Measurements from ENCODE around the gene RNF40.

RNF40 gene

DNA sequence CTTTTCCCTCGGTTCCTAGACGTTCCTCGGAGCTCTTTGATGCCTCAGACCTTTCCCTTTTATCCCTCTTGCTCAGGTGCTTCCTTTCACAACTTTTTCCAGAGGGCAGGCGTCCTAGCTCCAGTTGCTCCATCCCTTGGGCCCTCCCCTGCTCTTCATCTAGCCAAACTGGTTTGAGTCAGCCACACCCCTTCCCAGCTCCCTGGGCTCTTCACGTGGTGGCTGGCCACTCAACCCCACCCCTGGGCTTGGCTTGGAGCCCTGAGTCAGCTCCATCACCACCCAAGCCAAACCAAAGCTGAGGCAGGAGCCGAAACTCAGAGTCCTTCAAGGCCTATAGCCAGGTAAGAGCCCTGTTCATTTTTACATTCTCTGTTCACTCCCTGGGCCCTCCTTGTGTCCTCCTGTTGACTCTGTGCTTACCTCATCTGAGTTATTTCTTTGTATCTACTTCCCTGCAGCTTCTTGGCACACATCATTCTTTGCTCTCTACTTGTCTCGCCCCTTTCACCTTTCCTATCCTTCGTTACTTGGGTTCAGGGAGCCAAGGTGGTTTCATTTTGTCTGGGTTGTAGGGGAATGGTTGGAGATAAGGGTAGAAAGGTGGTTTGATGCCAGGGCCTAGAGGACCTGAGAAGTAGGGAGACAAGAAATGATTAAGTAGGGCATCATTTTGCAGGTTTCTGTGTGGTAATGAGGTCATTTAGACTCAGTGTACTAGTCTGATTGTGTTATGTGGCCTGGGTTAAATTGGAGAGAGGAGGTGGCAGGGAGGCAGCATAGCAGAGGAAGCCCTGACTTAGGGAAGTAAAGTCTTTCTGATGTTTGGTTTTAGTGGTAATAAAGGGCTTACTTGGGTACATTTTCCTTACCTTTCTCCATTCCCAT, 21.5 kb upstream of the RNF40 start:
- DNase-seq (ENCODE audit: low spot score) = no peak

DNA sequence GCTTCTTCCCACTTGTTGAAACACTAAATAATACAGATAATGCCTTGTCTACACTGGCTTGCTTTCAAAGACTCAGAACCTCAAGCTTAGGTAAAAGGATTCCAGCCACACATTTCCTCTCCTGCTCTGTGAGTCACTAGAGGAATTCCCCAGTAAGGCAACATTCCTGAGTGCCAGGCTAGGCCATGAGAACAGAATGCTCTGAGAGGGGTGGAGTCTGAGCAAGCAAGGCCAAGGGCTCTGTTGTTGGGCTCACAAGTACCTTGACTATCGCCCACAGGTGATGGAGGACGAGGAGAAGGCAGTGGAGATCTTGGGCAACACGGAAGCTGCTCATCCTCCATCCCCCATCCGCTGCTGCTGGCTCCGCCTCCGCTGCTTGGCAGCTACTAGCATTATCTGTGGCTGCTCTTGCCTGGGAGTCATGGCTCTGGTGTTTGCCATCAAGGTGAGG, 20.6 kb upstream of the RNF40 start:
- DNase-seq (ENCODE audit: low spot score) = peak; percentile 42

DNA sequence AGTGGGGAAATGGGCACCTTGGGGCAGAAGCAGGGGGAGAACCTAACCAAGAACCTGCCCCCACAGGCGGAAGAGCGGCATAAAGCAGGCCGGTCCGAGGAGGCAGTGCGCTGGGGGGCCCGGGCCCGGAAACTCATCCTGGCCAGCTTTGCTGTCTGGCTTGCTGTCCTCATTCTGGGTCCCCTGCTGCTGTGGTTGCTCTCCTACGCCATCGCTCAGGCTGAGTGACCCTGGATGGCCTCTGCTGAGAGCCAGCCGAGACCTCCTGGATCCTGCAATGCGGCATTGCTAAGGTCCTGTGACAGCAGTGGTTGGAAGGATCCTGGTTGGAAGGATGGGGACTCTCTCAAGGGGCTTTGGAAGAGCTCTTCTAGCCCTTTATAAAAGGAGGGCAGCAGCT, 18.4 kb upstream of the RNF40 start:
- DNase-seq (ENCODE audit: low spot score) = no peak

DNA sequence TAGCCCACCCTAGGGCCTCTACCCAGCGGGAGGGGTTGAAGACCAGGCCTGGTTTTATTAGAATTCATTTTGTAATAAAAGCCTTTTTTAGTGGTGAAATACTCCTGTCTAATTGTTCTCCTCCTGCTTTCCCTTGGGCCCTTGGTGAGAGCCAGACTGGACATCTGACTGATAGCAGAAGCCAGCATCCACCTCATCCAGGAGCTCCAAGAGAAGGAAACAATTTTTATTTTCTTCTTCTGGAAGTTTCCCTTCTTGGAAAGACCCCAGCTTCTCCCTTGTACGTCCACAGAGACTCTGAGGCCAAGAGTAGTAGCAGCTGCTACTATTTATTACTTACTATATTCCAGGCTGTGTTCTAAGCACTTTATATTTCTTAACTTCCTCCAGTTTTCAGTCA, 17.9 kb upstream of the RNF40 start:
- no peak for DNase-seq (ENCODE audit: low spot score)

DNA sequence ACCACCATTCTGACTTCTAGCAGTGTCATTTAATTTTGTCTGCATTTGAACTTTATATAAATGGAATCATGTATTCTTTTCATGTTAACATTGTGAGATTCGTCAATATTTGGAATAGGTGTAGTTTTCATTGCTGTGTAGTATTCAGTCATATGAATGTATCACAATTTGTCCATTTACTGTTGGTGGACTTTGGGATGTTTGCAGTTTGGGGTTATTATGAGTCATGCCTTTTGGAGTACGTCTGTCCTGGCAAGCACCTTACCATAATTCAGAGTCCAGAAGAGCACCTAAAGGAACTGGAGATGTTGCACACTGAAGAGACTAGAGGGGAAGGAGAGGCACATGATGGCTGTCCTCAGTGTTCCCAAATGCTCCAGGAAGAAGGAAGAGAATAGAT, 17.0 kb upstream of the RNF40 start:
- no peak for DNase-seq (ENCODE audit: low spot score)

DNA sequence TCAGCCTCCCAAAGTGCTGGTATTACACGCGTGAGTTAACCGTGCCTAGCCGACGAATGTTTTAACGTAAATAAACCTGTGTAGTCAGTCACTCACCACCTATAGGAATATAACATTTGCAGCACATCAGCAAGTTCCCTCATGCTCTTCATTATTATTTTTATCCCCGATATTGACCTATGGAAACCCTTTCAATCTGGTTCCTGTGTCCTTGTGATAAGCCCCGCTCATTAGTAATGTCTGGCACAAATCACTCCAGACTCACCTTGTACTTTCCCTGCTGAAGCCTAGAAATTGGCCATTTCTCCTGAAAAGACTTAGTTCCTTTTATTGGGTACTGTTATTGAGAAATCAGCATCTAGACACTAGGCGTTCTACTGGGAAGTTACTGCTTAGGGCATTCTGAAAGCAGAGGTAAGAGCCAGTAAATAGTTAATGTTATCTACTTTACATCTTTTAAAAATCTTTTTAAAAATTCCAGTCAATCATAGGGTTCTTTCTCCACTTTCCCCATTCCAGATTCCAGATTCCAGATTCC, 15.4 kb upstream of the RNF40 start:
- DNase-seq (ENCODE audit: low spot score) = no peak

DNA sequence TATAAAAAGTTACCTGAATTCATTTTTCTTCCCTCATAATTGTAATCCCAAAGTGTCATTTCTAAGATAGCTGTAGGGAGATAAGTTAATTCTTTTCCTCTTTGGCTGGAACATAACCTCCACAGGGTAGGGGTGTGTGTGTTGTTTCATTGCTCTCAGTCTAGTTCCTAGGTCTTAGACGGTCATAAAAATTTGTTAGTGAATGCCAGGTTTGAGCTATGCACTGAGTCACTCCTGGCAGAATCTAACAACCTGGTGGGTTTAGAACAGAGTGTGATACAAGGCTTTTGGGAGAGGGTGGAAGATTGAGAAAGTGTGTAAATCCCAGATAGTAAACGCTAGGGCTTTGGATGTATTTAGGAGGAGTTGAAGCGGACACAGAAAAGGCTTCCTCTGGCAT, 14.8 kb upstream of the RNF40 start:
- no peak for DNase-seq (ENCODE audit: low spot score)

DNA sequence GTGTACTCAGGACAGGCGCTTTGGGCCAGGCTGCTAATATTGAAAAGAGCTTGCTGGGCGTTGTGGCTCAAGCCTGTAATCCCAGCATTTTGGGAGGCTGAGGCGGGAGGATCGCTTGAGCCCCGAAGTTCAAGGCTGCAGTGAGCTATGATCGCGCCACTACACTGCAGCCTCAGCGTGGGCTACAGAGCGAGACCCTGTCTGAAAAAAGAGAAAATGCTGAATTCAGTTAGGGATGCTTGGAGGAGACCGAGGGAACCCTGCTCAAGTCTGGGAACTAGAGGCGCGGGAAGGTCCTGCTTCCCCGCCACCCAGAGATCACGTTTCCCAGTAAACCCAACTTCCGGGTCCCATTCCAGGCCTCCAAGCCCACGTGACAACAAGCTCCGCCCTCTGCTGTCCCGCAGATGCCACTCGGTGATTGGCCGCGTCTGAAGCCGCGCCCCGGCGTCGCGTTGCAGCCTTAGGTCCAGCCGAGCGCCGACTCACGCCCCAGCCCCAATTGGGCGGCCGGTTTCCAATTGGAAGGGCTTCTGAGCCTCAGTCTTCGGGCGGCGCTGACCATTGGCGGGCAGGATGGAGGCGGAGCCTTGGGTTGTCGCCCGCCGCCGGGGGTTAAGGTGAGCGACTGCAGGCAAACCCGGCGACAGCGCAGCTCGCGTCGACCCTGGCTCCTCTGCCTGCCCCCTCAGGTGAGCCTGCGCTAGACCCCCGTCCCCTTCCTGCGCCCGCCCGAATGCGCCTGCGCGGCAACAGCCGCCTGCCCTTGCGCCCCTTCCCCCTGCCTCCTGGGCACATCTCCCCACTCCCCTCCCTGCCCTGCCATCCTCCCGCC, 14.1 kb upstream of the RNF40 start, which contains the start of gene PHKG2:
PHKG2 (plus strand) TSS at position 627 of the 835 bp plus-strand sequence. CDS start 396 bp downstream, outside the sequence.
- peak; percentile 94 for DNase-seq (ENCODE audit: low spot score)

DNA sequence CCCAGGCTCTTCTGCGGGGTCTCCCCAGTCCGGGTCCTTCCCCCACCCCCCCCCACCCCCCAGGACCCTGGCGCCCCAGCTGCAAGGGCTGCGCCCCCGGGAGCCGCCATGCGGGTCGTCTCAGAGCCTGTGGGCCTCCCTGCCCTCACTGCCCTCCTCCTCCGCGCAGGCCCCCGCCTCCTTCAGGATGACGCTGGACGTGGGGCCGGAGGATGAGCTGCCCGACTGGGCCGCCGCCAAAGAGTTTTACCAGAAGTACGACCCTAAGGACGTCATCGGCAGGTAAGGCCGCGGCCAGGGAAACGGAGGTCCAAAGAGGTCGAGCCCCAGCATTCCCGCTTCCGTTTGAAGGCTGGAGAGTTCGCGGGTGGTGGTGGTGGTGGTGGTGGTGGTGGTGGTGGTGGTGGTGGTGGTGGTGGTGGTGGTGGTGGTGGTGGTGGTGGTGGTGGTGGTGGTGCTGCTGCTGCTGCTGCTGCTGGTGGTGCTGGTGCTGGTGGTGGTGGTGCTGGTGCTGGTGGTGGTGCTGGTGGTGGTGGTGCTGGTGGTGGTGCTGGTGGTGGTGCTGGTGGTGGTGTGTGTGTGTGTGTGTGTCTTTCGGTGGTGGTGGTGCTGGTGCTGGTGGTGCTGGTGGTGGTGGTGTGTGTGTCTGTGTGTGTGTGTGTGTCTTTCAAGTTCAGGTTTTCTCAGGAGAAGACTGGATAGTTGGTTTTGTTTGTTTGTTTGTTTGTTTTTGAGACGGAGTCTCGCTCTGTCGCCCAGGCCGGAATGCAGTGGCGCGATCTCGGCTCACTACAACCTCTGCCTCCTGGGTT, 13.3 kb upstream of the RNF40 start:
- DNase-seq (ENCODE audit: low spot score) = no peak

DNA sequence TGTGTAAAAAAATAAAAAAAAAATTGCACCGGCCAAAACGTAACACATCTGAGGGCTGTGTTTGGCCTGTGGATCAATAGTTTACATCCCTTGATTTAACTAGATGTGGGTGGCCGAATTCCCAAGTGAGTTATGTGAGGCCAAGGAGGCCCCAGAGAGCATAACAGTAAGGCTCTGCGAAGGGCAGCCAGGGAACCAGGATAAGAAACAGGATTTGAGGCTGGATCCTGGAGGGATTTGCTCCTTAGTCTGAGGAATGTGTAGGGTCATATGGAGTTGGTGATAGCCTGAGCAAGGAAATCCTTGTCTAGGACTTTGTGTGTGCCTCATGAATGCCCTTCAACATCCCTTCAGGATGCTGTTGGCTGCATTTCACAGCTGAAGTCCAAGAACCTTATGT, 11.9 kb upstream of the RNF40 start:
- DNase-seq (ENCODE audit: low spot score) = no peak

DNA sequence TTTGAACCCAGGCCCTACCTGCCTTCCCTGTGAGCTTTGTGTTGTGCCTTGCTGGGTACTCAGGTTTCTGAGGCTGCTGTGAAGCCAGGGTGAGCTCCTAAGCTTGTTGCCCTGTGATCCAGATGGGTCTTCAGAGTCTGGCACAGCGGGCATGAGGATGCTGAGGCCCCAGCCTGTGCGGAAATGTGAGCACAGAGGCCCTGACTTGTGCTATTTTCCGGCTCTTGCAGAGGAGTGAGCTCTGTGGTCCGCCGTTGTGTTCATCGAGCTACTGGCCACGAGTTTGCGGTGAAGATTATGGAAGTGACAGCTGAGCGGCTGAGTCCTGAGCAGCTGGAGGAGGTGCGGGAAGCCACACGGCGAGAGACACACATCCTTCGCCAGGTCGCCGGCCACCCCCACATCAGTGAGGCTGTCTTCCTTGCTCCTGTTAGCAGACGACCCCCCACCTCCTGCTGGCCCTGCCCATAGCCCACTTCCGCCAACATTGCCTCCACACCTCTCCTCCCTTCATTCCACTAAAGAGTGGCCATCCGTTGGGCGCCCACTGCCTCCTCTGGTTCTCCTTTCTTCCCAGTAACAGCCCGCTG, 11.2 kb upstream of the RNF40 start:
- DNase-seq (ENCODE audit: low spot score) = no peak

DNA sequence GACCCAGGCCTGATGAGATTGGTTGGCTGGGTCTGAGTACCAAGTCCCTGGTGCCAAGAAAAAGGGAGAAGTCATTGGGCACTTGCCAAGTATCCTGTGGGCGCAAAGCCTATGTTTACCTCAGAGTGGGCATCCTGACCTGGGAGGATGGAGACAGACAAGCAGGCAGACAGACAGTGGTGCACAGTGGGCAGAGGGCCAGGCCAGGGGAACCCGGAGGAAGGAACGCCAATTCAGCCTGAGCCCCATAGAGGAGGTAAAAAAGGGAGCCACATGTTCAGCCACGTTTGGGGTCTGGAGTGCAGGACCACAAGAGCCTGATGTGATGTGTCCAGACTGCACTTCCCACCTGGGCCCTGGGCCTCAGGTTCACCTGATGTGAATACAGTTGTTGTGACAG, 8.5 kb upstream of the RNF40 start:
- DNase-seq (ENCODE audit: low spot score) = no peak

DNA sequence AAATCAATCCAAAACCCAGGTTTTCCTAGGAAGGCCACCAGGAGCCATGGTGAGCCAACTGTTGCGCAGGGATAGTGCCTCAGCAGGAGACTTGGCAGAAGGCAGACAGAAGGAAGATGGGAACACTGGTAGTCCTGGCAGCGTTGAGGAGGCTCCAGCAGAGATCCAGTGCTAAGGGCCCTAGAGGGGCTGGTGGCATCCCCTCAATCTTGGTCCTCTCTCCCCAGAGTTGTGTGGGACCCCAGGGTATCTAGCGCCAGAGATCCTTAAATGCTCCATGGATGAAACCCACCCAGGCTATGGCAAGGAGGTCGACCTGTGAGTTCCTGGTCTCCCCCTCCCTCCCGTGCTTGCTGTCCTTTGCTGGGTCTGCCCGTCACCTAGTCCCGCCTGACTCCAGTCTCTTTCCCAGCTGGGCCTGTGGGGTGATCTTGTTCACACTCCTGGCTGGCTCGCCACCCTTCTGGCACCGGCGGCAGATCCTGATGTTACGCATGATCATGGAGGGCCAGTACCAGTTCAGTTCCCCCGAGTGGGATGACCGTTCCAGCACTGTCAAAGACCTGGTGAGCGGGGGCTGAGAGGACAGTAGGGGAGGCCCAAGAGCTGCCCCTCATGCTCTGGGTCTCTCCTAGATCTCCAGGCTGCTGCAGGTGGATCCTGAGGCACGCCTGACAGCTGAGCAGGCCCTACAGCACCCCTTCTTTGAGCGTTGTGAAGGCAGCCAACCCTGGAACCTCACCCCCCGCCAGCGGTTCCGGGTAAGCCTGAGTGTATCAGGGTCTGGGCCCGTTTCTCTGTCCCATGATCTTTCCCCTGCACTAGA, 6.0 kb upstream of the RNF40 start:
- DNase-seq (ENCODE audit: low spot score) = no peak

DNA sequence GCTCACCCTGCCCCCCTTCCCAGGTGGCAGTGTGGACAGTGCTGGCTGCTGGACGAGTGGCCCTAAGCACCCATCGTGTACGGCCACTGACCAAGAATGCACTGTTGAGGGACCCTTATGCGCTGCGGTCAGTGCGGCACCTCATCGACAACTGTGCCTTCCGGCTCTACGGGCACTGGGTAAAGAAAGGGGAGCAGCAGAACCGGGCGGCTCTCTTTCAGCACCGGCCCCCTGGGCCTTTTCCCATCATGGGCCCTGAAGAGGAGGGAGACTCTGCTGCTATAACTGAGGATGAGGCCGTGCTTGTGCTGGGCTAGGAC, 5.4 kb upstream of the RNF40 start:
- DNase-seq (ENCODE audit: low spot score) = no peak

DNA sequence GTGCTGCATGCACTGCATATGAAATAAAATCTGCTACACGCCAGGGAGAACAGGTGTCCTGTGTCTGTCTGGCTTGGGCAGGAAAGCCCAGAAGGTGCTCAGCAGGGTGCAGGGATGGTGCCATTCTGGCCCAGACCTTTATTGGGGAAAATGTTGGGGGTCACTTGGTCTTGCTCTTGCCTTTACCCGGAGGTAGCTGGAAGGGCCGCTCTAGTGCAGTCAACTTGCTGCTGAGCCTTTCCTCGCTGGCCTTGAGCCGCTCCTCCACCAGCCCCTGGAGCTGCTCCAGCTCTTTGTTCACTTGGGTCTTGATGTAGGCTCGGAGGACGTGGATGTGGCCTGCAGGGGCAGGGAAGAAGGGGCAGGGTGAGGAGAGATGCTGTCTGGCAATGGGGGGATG, 4.8 kb upstream of the RNF40 start:
- DNase-seq (ENCODE audit: low spot score) = no peak

DNA sequence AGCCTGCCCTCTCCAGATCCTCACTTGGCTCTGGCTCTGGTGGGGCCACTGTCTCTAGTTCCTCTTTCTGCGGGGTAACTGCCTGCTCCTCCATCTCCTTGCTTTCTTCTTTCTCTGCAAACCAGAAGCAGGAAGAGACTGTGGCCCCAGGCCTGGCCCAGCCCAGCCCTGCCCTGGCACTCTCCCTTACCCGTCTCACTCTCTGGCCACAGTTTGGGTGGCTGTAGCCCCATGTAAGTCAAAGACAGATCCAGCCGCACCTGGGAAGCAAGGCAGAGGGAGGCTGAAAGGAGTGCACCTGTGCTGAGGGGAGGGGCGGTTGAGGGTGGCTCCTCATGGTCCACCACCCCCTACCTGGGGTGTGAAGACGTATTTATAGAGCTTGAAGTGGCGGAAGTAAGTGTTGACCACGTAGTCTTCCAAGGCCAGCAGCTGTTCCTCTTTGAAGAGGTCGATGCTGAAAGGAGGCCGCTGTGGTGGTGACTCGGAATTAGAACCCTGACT, 3.1 kb upstream of the RNF40 start:
- DNase-seq (ENCODE audit: low spot score) = no peak

DNA sequence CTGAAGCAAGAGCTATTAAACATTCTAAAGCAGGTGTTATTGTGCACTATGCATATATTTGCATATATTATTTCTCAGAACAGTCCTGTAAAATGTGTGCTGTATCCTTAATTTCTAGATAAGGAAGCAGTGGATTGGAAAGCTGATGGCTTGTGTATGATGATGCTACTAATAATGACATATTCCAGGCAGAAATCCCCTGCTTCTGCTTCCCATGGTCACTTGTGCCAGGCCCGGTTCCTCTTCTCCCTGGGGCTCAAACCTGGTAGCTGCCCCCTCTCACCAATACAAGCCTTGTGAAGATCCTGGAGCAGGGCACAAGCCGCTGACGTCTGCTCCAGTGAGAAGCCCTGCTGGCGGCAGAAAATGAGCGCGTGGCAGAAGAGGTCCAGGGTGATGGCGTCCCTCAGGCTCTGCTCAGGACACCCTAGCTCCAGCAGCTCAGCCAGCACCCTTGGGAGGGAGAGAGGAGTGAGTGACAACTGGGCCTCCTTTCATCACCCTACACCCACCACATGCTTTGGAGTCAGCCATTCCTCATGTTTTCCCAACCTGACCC, 2.0 kb upstream of the RNF40 start:
- DNase-seq (ENCODE audit: low spot score) = no peak

DNA sequence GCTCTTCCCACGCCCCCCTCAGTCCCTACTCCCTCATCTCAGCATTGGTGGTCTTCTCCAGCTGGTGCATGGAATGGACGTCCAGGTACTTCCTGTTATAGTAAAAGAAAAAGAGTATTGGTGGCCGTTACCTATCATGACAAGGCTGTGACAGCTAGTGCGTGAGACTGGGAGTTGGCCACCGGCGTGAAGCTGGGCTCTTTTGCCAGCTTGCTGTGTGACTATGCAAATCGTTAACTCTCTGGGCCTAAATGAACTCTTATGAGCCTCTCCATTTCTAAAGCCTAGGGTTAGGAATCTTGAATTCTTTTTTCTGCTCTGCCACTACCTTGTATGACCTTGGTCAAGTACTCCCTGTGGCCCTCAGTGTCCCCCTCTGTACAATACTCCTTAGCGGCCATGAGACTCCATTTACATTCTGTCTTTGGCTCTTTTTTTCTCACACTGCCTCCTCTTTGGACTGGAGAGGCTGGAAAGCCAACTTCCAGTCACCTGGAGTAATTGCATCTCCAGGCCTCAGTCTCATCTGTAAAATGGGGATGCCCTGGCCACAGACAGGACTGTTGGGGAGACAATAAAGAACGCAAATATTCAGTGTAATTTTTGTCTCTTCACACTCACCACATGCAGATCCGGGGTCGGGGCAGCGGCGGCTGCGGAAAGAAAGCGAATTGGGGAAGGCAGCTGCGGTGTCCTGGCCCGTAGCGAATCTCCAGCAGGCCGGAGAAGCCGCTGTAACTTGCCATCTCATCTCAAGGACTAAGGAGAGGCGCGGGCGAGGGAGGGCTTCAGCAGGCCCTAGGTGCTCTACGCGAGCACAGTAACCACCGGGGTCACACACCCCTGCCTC, 1.3 kb upstream of the RNF40 start:
- no peak for DNase-seq (ENCODE audit: low spot score)

DNA sequence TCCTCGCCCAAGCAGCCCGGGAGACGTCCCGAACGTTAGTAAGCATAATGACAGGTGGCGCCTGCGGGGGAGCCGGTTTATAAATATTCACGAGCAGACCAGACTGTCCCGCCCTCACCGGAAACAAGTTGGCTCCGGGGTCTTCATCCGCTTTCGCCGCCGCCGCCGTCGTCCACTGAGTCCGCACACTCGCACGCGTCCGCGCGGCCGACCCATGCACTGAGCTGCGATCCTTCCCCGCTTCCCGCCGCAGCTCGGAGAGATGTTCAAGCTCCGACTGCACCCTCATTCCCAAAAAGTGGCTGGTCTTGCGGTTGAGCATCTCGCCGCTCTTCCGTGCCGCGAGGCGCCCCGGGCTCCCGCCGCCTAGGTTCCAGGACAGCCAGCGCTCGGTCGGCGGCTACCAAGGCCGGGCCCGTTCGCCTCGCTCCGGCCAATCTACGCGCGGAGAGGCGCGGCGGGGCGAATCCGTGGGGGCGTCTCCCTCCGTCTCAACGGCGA, 645 bp upstream of the RNF40 start:
- DNase-seq (ENCODE audit: low spot score) = no peak
